Kidney epithelial cell (primary cell): ENCODE measurements around the gene ARHGEF17. TPM values are rescaled to one million over a fixed set of nuclear protein-coding genes. Genes with fewer than 3 reads are reported as not detected.
A peak's percentile ranks its signal among the peaks of the same experiment; 100 is the strongest.

Experiments
- DNase-seq: peaks from one replicate; pipeline ENCODE4 v3.0.0-alpha.2; 2010; ENCODE audit warnings: low read depth
- H3K27me3 ChIP-seq: 2 replicates; pipeline ENCODE4 v1.6.0; 2011; ENCODE audit warnings: low read length; ENCODE audit not compliant: control insufficient read depth, insufficient read depth
- H3K36me3 ChIP-seq: 2 replicates; pipeline ENCODE4 v1.5.1; 2011; ENCODE audit warnings: low read length; ENCODE audit not compliant: control insufficient read depth, insufficient read depth
- H3K4me3 ChIP-seq: 2 replicates; pipeline ENCODE4 v1.5.1; 2011; ENCODE audit warnings: low read depth, mild to moderate bottlenecking, control low read depth, low read length
- total RNA-seq: library from RNA; depleted of rRNA; stranded (reverse); fragments of >200 nt; gene quantifications from 2 replicates; pipeline ENCODE4 v1.2.3, GENCODE V29; 2015
- TF ChIP-seq, protein P1 (sequence below): IDR thresholded peaks from 2 replicates; pipeline ENCODE4 v1.5.1; 2011; ENCODE audit warnings: mild to moderate bottlenecking, moderate library complexity, low read length, control low read depth, inconsistent platforms; ENCODE audit not compliant: insufficient read depth, poor library complexity, severe bottlenecking

Gene ARHGEF17
- total RNA-seq, 1 donor from 2014 or later = 25.5 TPM

GRCh38 chr11:73312036-73312435 is 4.0 kb downstream of the ARHGEF17 start:
- Histone ChIP-seq H3K27me3 (no peaks in the 10 kb centered on the region), H3K4me3 (peak overlapping the region; percentile 1), H3K36me3 (no peaks in the 10 kb centered on the region)
- no peak for DNase-seq
- TF ChIP-seq, protein P1, sequence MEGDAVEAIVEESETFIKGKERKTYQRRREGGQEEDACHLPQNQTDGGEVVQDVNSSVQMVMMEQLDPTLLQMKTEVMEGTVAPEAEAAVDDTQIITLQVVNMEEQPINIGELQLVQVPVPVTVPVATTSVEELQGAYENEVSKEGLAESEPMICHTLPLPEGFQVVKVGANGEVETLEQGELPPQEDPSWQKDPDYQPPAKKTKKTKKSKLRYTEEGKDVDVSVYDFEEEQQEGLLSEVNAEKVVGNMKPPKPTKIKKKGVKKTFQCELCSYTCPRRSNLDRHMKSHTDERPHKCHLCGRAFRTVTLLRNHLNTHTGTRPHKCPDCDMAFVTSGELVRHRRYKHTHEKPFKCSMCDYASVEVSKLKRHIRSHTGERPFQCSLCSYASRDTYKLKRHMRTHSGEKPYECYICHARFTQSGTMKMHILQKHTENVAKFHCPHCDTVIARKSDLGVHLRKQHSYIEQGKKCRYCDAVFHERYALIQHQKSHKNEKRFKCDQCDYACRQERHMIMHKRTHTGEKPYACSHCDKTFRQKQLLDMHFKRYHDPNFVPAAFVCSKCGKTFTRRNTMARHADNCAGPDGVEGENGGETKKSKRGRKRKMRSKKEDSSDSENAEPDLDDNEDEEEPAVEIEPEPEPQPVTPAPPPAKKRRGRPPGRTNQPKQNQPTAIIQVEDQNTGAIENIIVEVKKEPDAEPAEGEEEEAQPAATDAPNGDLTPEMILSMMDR = no peak

DNA sequence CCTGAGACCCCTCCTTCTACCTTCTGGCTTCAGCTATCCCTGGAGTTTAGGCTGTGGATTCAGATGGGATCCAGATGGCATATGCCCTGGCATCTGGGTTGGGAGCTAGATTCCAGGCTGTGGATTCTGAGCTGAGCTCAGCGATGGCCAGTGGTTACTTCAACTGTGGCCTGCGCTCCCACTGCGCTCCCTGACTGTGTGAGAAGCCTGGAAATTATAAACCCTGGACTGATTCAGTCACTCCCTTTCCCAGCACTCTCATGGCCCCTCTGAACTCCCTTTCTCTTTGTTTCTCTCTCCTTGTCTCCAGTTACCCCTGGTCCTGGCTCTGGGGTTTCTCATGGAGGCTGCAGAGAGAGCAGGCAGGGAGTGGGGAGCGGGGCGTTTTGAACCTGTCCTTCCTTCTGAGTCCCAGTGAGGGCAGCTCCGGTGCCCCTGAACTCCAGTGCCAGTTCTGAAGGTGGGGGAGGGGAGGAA is 4.8 kb downstream of the ARHGEF17 start:
- peak overlapping the region; percentile 8 for H3K4me3 ChIP-seq

GRCh38 chr11:73313652-73314051 is 5.6 kb downstream of the ARHGEF17 start:
- DNase-seq = no peak
- no peaks in the 10 kb centered on the region for H3K27me3 ChIP-seq
- peak overlapping the region; percentile 8 for H3K4me3 ChIP-seq
- TF ChIP-seq, protein P1 = no peak
- no peaks in the 10 kb centered on the region for H3K36me3 ChIP-seq

More for the DNA sequence above, 4.8 kb downstream of the ARHGEF17 start:
- no peaks in the 10 kb centered on the region for H3K27me3 ChIP-seq
- no peaks in the 10 kb centered on the region for H3K36me3 ChIP-seq
- no peak for DNase-seq
- TF ChIP-seq, protein P1 = no peak

DNA sequence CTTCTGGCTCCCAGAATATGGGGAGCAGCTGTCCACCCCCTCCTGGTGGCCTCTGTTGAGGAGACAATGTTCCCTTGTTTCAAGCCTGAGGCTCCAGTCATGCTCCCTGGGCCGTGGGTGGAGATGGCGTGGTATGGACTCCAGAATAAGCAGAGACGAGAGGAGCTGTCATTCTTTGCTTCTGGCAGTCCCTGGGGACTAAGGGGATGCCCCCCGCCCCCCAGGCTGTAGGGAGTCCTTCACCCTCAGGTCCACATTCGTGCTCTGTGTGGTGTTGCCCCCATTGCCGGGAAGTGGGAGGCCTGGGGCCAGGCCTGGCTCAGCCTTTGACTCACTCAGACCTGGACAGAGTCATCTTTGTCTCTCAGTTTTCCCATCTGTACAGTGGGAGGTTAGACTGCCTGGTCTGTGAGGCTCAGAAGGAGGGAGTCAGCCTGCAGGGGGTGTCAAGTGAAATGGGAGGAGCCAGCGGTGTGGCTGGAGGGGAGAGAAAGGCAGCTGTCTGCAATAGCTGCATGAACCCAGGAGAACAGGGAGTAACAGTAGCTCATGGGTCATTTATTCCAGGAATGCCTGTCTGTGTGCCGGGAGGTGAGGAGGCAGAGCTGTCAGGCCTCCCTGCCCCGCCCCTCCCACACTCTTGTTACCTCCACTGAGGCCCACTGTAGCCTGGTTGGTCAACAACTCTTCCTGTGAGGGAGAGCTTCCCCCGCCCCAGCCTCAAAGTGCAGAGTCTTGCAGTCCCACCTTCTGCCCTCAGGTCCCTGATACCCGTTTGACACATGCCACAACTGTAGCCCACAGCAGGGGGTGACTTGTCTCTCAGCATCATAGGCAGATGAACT is 6.3 kb downstream of the ARHGEF17 start:
- Histone ChIP-seq H3K4me3 (no peak overlapping the region), H3K36me3 (no peaks in the 10 kb centered on the region), H3K27me3 (no peaks in the 10 kb centered on the region)
- TF ChIP-seq, protein P1 = peak; percentile 12
- peak; percentile 85 for DNase-seq

DNA sequence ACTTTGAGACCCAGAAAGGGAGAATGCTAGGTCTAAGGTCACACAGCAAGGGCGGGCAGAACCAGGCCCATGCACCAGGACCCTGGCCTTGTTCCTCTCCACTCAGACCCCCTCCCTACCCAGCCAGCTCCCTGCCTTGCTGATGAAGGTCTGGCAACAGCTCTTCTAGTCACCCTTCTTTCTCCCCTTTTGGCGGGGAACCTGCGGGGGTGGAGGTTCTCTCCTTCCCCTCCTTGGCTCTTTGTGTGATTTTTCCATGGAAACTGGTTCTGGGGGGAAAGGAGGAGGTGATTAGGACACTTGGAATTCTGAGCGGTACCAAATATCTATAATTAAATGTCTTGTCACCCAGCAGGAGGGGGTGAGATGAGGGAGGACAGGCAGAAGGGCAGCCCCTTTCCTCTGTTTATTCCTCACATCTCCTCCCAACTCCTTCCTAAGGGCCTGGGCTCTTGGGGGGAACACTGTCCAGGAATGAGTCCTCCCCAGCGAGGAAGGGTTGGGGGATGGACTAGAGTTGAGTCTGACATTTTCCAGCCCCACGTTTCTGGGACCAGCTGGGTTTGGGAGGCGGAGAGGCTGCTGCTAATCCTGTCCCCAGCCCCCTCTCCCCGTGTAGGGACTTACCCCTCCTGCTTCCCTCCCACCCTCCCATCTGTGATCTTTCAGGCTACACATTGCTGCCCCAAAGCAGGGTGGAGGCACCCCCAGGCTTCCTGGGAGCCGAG is 7.4 kb downstream of the ARHGEF17 start:
- H3K4me3 ChIP-seq = no peak overlapping the region
- no peak for DNase-seq
- H3K36me3 ChIP-seq = no peaks in the 10 kb centered on the region
- TF ChIP-seq, protein P1 = no peak
- no peaks in the 10 kb centered on the region for H3K27me3 ChIP-seq
